ENCODE data around the gene DNAH2. TPM values are rescaled to one million over a fixed set of nuclear protein-coding genes. Genes with fewer than 3 reads are reported as not detected.

Gene DNAH2
- total and polyA plus RNA-seq, 2 donors (not counting 3 experiments of a cell fraction or from before 2014, with no cell fraction given) = 0.10 to 0.11 TPM

- ChIA-PET POLR2A (interaction anchor here (1.5 kb wide), 1 partner anchor 13 kb away, joined by 3 read pairs; the partner anchor contains the start of gene WRAP53), CTCF (interaction anchor here (1.2 kb wide), 1 partner anchor 13 kb away, joined by 3 read pairs; the partner anchor contains the start of gene WRAP53)
- Histone ChIP-seq H2AFZ (ENCODE audit: low read depth, low read length) (no peak overlapping the region), H3K4me3 (replicated peaks in 1 of 3; ENCODE audit: insufficient read depth in 1 of 3, low read depth in 1 of 3, low read length in 3 of 3) (no peak overlapping the region), H3K9ac (replicated peaks; ENCODE audit: extremely low read depth, insufficient read depth, low read length) (no peak overlapping the region), H3K9me1 (replicated peaks; ENCODE audit: control insufficient read depth, extremely low read depth, insufficient read depth, low read length) (no peaks in the 10 kb centered on the region), H3K4me1 (ENCODE audit: control insufficient read depth, extremely low read depth, insufficient read depth, low read length) (peaks cover 3% of the 10 kb centered on the region), H3K79me2 (ENCODE audit: control insufficient read depth, insufficient read depth, low read length) (no peaks in the 10 kb centered on the region), H4K20me1 (replicated peaks; ENCODE audit: control insufficient read depth, extremely low read depth, insufficient read depth, low read length) (no peaks in the 10 kb centered on the region), H3K4me2 (ENCODE audit: insufficient read depth, low read length) (no peak overlapping the region), H3K27ac (ENCODE audit: insufficient read depth, low read depth, low read length) (no peak overlapping the region), H3K9me3 (replicated peaks; ENCODE audit: control insufficient read depth, insufficient read depth, low read length) (no peaks in the 10 kb centered on the region), H3K36me3 (ENCODE audit: control insufficient read depth in 2 of 2, extremely low read depth in 1 of 2, insufficient read depth in 2 of 2, low read length in 2 of 2) (peaks cover 0 to 8% of the 10 kb centered on the region in 2 experiments), H3K27me3 (ENCODE audit: control insufficient read depth in 2 of 2, insufficient read depth in 2 of 2, low read length in 2 of 2) (peaks cover 24 to 26% of the 10 kb centered on the region in 2 experiments)
- BruUV-seq (replicated peaks) = no TSS peak
- DNase-seq (ENCODE audit: low read depth, low spot score) (no peak), FAIRE-seq (no peak)
- no peak for TF ChIP-seq GATA2 (IDR thresholded peaks at IDR 0.05; ENCODE audit: insufficient read depth, insufficient read length, low read depth, low read length)
- TF ChIP-seq JUN (IDR thresholded peaks at IDR 0.05; ENCODE audit: borderline replicate concordance, insufficient read depth, insufficient read length, low read depth) = no peak
- TF ChIP-seq MYC (IDR thresholded peaks at IDR 0.05; ENCODE audit: low read depth, low read length) = no peak
- TF ChIP-seq POLR2AphosphoS5 (IDR thresholded peaks at IDR 0.05; ENCODE audit: insufficient read depth, low read depth, low read length) = no peak
- no peak for TF ChIP-seq POLR2A (IDR thresholded peaks at IDR 0.05; ENCODE audit: low read depth, low read length)
- no peak for TF ChIP-seq MAX (IDR thresholded peaks at IDR 0.05; ENCODE audit: insufficient read depth, insufficient read length)
- TF ChIP-seq CTCF (IDR thresholded peaks at IDR 0.05; ENCODE audit: extremely low read depth in 1 of 2, insufficient read depth in 1 of 2, low read depth in 1 of 2, low read length in 2 of 2) = no peak
- no peak for TF ChIP-seq EZH2 (IDR thresholded peaks at IDR 0.05; ENCODE audit: borderline replicate concordance, low read depth, low read length, severe bottlenecking)
- no peak for TF ChIP-seq FOS (IDR thresholded peaks at IDR 0.05; ENCODE audit: borderline replicate concordance, insufficient read depth, low read length)
- intact Hi-C loops (cut with micrococcal nuclease) (no loop called here), dilution Hi-C loops (cut with MboI; ENCODE audit: extremely low pct_ligation_motif_present, low sequenced_read_pairs) (no loop called here)
Measured at GRCh38 chr17:7701681-7702080, 15.9 kb upstream of the DNAH2 start.
